ACHN (cell line): ENCODE measurements around the gene EPHA5.
A peak's percentile ranks its signal among the peaks of the same experiment; 100 is the strongest.

Experiments
- DNase-seq: peaks from one replicate; pipeline ENCODE4 v3.0.0-alpha.2; 2015
- in situ Hi-C: cut with HindIII; loops from 2 replicates; pipeline ENCODE4 v1.10.0; 2017; ENCODE audit warnings: low sequenced_read_pairs, low pct_ligation_motif_present, low pct_unique_long_range_greater_than_20kb

The EPHA5 gene

DNA sequence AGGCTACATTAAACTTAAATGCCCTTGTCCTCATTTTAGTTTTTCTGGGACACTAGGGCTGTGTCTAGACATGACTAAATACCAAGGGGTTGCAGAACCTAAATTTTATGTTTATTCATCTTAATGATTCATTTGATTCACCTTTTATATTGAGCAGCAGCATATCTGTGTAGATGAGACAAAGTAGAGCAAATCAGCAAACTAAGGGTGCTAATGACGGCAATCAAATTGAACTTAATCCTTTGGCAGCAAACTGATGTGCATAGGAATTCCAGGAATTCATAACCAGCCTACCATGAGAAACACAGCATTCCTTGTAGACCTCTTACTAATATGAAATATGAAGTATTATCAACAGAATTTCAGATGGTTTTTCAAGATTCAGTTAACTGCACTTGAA lies 25.1 kb downstream of the EPHA5 start:
- in situ Hi-C loops = no loop called here
- DNase-seq = peak; percentile 6

DNA sequence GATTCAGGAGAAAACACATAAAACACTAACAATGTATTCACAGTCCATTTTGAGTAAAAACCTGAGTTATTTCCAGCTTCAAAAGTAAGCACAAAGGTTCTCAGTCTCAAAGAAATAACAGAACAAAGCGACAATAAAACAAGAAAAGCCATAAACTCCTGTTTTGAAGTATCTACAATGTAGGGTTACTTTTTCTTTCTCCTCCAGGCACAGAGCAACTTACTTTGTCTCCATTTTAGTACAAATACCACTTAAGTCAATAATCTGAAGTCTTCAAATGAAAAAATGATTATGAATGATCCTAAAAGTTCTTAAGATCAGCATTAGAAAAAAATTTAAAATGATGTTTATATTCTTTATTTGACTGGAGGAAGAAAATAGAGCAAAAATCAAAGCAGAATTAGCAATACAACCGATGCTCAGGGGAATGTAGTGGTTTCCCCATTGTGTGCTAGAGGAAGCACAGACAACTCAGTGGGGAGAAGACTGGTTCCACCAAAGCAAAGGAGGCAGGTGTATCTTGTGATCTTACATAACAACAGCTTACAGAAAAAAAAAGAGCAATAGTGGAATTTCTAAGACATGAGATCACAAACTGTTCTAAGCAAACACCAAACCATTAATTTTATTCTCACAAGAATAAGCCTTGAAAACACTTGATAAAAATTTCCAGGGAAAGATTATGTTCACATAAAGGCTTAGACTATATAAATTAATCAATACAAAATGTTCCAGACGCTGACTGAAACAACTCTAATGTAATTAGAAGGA lies 35.1 kb downstream of the EPHA5 start:
- in situ Hi-C loops = no loop called here
- DNase-seq = no peak

DNA sequence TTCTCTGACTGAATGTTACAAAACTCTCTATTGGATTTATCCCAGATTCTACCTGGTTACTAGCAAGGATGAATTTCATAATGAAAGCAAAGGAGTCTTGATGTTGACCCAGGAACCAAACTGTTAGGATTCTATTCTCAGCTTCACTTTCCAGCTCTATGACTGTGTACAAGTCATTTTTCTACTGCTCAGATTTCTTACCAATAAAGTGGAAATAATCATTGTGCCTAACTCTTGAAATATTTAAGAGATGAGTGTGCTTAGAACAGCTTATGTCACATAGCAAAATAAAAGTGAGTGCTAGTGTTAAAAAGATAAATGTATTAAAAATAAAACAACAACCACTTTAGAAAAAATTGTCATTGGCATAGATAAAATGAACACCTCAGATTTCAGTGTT lies 45.6 kb downstream of the EPHA5 start:
- in situ Hi-C loops = no loop called here
- no peak for DNase-seq

- DNase-seq = peak; percentile 58
- in situ Hi-C loops = no loop called here
Observed at GRCh38 chr4:65623506-65623905, 46.8 kb downstream of the EPHA5 start.

DNA sequence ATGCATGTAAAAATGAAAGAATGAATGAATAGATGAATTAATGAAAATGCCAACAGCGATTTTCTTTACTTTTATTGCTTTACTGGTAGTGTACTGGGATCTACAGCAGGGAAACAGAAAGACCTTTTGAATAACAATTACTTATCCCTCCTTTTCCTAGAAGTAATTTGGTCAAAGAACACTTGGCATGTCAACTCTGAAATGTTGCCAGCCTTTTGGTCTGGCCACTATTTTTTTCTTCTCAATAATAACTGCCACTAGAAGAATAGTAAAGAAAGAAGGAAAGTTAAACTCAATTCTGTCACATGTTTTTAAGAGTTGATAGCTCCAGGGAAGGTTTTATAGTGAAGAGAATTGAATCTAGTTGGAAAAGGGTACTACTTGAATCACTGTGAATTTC lies 52.9 kb downstream of the EPHA5 start:
- no peak for DNase-seq
- in situ Hi-C loops = no loop called here

DNA sequence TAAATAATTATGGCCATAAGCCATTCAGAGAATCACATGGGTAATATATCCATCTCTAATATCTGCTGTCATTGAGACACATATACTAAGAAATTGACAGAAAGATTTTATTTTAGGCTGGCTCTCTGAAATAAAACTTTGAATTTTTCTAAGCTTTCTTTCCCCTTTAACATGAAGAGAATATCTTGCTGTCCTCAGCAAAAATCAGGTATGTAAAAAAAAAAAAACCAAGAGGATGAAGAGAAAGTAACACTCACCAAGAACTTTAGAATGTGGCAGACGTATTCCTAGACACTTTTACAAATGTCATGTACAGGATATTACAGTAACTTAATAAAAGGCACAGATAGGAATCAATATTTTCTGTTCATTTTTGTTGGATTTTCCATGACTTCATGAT lies 65.8 kb downstream of the EPHA5 start:
- DNase-seq = no peak
- in situ Hi-C loops = no loop called here

- no peak for DNase-seq
- in situ Hi-C loops = no loop called here
Observed at GRCh38 chr4:65600656-65601055, 69.6 kb downstream of the EPHA5 start.

DNA sequence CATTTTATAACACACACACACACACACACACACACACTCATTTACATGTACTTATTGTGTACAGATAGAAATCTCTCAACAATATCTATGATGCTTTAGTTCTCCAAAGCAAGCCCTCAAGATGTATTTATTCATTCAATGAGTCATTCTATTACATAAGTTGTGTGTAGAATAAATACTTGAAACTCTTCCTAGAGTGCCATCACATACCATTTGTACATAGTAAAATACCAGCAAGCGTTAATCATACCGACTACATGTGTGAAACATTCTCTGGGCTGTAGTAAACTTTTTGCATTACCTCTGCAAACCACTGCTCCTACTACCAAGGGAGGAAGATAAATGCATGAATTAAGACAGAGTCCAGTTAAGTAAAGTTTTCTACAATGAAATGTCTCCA lies 70.9 kb downstream of the EPHA5 start:
- in situ Hi-C loops = no loop called here
- no peak for DNase-seq

DNA sequence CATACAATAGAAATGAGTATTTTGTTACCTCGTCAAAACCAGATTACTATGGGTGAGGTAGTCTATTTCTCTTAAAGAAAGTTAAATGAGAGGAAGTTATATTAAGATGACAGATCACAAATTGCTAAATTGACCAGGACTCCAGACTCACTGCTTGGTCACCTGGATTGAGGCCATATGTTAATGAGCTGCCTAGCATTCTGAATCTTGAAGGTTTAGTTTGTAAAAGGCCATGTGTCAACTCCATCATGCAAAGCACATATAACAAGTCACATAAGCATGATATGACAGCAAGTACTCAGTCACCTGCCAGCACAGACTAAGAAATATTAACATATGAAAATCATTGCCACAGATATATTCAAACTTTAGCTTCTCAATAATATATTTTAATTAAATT lies 72.6 kb downstream of the EPHA5 start:
- in situ Hi-C loops = no loop called here
- DNase-seq = no peak

DNA sequence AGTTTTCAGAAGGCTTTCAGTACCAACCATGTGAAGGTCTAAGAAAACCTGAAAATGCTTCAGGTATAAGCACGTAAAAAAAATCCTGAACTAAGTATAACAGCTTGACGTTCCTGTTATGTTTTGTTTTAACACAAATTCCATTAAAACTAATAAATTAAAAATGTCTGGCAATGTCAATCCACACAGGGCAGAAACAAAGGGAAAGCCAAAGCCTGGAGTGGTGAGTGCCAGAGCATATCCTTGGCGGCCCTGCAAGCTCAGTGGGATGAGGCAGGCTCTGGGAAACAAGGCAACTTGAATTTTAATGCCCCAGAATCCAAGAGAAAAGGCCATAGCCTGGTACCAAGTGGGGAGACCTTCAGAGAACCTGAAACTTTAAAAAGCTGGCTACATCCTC lies 78.2 kb downstream of the EPHA5 start:
- in situ Hi-C loops = no loop called here
- DNase-seq = no peak

GRCh38 chr4:65589921-65590320 lies 80.4 kb downstream of the EPHA5 start:
- DNase-seq = no peak
- in situ Hi-C loops = no loop called here

DNA sequence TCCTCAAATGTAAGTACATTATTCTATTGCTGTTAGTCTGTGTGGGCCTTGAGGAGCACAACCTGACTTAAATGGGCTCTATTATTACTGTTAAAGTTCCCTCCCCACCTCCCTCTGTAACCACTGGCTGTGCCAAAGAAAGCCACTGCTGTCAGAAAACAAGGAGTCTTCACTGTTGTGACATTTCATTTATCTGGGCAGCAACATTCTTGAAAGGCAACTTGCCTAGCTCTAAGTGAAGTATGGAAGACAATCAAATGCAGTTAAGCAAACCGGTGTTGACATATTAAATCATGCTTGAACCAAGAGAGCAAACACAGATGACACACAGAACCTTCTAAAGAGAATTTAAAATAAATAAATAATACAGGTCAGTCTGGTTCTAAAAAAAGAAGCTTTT lies 81.0 kb downstream of the EPHA5 start:
- no peak for DNase-seq
- in situ Hi-C loops = no loop called here

DNA sequence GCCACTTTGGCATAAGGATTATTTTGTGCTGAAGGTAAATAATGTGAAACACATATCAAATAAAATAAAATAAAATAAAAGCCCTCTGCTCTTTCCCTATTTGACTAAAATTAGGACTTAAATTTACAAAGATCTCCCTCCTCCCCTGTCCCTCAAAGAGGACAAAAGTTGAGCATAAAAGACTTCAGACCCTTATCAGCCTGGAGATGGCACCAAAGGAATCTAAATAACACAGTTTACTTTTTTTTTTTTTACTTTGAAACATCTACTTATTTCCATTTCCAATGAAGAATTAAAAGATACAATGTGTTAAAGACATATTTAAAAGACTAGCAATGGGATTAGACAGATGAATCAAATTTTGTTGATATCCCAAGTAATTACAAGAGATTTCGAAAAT lies 89.7 kb downstream of the EPHA5 start:
- peak; percentile 36 for DNase-seq

GRCh38 chr4:65566473-65566872 lies 103.8 kb downstream of the EPHA5 start:
- DNase-seq = no peak
- in situ Hi-C loops = no loop called here

More for the DNA sequence above, 89.7 kb downstream of the EPHA5 start:
- in situ Hi-C loops = no loop called here

DNA sequence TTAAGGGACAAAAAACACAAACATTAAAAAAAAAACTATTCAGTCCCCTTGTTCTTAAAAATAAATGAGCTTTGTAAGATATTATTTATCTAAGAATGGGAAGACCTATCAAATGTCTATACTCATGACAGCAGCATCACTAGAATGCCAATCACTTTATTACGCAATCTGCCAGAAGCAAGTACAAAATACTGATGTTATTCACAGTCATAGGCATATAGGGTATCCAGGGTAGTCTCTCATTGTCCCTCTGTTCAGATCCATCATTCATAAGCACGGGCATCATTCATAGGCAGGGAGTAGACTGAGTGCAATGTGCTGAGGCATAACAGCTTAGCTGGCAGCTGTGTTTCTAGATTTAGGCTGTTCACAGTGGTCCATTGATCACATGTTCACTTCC lies 109.1 kb downstream of the EPHA5 start:
- in situ Hi-C loops = no loop called here
- no peak for DNase-seq

DNA sequence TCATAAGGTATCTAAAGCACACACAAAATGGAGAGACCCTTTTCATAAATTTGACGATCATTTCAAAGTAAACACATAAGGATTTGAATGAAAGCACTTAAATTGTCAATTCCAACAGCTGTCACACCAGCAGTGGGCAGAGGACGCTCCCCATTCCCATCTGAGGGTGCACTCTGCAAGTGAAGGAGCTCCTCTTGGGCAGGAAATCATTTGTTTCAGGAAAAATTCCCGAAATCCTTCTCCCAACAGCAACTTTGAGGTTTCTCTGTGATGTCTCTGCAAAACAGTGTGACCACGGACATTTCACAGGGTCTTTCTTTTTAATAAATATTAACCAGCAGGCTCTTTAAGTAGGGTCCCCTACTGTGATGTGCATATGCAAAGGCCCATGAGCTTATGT lies 111.0 kb downstream of the EPHA5 start:
- DNase-seq = no peak
- in situ Hi-C loops = no loop called here

DNA sequence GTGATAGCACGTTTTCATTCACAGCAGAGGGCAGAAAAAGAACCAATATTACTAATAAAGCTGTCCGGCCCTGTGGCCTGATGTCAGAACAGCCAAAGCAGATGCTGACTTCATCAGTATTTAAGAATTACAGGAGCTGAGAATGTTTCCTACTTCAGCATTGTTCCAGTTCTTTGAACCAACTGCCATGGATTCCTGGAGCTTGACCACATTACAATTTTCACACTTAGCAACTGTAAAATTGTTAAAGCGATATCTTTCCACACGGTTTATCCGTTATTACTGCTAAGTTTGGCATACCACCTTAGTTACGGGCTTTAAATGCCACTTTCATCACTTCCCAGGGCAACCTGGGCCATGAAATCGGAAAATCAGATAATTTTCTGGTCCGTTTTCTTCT lies 118.2 kb downstream of the EPHA5 start:
- in situ Hi-C loops = no loop called here

DNA sequence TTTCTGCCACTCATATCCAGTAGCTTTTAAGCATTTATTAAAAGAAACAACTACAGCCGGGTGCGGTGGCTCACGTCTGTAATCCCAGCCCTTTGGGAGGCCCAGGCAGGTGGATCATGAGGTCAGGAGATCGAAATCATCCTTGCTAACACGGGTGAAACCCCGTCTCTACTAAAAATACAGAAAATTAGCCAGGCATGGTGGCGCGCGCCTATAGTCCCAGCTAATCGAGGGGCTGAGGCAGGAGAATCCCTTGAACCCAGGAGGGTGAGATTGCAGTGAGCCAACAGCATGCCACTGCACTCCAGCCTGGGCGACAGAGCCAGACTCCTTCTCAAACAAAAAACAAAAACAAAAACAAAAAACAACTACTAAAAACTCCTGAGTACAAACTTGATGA lies 119.8 kb downstream of the EPHA5 start:
- no peak for DNase-seq
- in situ Hi-C loops = no loop called here

More for the DNA sequence above, 118.2 kb downstream of the EPHA5 start:
- no peak for DNase-seq

- in situ Hi-C loops = no loop called here
- DNase-seq = no peak
Observed at GRCh38 chr4:65546882-65547416, 123.3 kb downstream of the EPHA5 start.

- in situ Hi-C loops = no loop called here
- no peak for DNase-seq
Observed at GRCh38 chr4:65538571-65538970, 131.7 kb downstream of the EPHA5 start.
